Right renal cortex interstitium (tissue), 3 donors: ENCODE measurements around the gene RAI1. TPM values are rescaled to one million over a fixed set of nuclear protein-coding genes. Genes with fewer than 3 reads are reported as not detected.
"Not testable (repeated sequence)": the region's sequence is repeated elsewhere in the genome, so short reads cannot be mapped to it uniquely, and the experiment has no call there.

Experiments used
- DNase-seq, 3 donors: peaks; one replicate each; pipeline ENCODE4 v3.0.0-alpha.2; 2013; ENCODE audit warnings: low read depth in 3 of 3, low spot score in 2 of 3
- polyA plus RNA-seq, 3 donors: library from polyadenylated mRNA; unstranded; fragments of 120-200 nt; gene quantifications; one replicate each; pipeline ENCODE4 v1.2.1, GENCODE V29; 2013; ENCODE audit not compliant: insufficient read length in 3 of 3

RAI1 gene
- polyA plus RNA-seq, 3 donors, result 17.2 to 18.8 (median 18.7) TPM

DNA sequence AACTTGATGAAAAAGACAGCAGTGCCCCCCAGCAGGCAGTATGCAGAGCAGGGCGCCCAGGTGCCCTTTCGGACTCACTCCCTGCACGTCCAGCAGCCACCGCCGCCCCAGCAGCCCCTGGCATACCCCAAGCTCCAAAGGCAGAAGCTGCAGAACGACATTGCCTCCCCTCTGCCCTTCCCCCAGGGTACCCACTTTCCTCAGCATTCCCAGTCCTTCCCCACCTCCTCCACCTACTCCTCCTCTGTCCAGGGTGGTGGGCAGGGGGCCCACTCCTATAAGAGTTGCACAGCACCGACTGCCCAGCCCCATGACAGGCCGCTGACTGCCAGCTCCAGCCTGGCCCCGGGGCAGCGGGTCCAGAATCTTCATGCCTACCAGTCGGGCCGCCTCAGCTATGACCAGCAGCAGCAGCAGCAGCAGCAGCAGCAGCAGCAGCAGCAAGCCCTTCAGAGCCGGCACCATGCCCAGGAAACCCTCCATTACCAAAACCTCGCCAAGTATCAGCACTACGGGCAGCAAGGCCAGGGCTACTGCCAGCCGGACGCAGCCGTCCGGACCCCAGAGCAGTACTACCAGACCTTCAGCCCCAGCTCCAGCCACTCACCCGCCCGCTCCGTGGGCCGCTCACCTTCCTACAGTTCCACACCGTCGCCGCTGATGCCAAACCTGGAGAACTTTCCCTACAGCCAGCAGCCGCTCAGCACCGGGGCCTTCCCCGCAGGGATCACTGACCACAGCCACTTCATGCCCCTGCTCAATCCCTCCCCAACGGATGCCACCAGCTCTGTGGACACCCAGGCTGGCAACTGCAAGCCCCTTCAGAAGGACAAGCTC, 112.3 kb downstream of the RAI1 start:
- no peak for DNase-seq

DNA sequence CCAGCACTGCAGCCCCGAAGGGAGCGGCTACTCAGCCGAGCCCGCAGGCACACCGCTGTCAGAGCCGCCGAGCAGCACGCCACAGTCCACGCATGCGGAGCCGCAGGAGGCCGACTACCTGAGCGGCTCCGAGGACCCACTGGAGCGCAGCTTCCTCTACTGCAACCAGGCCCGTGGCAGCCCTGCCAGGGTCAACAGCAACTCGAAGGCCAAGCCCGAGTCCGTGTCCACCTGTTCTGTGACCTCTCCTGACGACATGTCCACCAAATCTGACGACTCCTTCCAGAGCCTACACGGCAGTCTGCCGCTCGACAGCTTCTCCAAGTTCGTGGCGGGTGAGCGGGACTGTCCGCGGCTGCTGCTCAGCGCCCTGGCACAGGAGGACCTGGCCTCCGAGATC, 113.1 kb downstream of the RAI1 start:
- DNase-seq, result no peak

GRCh38 chr17:17795296-17795695, 114.0 kb downstream of the RAI1 start:
- no peak for DNase-seq

- no peak for DNase-seq
Measured at GRCh38 chr17:17795946-17796786, 114.9 kb downstream of the RAI1 start.

GRCh38 chr17:17796787-17797061, 115.5 kb downstream of the RAI1 start:
- no peak for DNase-seq

DNA sequence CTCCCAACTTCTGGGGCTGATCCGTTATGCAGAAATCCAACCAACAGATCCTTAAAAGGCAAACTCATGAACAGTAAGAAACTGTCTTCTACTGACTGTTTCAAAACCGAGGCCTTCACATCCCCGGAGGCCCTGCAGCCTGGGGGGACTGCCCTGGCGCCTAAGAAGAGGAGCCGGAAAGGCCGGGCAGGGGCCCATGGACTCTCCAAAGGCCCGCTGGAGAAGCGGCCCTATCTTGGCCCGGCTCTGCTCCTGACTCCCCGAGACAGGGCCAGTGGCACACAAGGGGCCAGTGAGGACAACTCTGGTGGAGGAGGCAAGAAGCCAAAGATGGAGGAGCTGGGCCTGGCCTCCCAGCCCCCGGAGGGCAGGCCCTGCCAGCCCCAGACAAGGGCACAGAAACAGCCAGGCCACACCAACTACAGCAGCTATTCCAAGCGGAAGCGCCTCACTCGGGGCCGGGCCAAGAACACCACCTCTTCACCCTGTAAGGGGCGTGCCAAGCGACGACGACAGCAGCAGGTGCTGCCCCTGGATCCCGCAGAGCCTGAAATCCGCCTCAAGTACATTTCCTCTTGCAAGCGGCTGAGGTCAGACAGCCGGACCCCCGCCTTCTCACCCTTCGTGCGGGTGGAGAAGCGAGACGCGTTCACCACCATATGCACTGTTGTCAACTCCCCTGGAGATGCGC, 116.0 kb downstream of the RAI1 start:
- DNase-seq, result no peak

DNA sequence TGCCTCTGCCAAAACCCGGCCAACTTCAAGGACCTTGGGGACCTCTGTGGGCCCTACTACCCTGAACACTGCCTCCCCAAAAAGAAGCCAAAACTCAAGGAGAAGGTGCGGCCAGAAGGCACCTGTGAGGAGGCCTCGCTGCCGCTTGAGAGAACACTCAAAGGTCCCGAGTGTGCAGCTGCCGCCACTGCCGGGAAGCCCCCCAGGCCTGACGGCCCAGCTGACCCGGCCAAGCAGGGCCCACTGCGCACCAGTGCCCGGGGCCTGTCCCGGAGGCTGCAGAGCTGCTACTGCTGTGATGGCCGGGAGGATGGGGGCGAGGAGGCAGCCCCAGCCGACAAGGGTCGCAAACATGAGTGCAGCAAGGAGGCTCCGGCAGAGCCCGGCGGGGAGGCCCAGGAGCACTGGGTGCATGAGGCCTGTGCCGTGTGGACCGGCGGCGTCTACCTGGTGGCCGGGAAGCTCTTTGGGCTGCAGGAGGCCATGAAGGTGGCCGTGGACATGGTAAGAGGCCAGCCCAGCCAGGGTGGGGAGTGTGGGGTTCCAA, 116.8 kb downstream of the RAI1 start:
- no peak for DNase-seq

DNA sequence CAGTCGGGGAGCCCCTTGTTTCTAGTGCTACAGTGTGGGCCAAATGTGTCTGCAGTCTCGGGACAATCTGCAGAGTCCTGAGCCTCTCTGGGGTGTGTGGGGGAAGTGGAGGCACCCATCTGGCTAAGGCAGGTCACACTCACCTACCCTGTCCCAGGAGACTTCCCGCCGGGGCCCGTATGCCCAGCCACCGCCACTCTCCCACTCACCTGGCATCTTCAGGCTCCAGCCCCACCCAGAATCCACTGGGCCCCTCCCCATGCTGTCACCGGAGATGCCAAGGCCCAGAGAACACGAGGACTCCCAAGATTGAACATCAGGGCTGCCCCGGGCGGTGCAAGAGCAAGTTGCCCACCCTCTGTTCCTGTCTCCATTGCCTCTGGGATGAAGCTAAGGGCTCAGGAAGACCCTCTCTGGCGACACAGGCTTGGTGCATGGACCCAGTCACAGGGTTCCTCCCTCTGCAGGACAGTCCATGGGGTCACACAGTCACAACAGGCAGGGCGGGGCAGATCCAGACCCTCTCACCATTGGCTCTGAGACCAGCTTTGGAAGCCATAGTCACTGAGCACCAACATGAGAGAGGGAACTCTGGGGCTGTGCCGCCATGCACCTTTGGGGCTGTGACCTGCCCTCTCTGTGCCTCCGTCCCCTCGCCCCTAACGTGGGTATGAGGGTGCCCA, 117.5 kb downstream of the RAI1 start:
- no peak for DNase-seq

DNA sequence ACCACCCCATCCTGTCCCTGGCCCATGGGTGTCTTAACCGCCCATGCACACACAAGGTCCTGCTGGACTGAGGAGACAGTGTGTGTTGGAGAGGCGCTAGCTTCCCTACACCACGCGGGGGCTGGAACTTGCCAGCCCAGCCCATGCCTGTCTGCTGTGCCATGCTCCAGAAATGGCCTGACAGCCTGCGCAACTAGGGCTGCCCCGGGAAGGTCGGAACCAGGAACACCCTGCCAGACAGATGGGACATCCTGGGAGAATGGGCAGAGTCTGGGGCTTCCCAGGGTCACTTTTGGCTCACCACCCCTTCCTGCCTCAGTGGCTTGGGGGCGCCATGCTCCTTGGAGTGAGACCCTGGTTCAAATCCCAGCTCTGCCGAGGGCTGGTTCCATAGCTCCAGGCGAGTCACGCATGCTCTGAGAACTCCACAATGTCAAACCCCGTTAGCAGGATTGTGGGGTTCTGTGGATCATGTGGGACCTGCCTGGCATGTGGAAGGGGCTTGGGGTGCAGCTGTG, 119.3 kb downstream of the RAI1 start:
- no peak for DNase-seq

GRCh38 chr17:17801800-17802481, 120.7 kb downstream of the RAI1 start:
- DNase-seq, result no peak

- DNase-seq, result no peak
Measured at GRCh38 chr17:17804007-17804406, 122.7 kb downstream of the RAI1 start.

GRCh38 chr17:17805575-17805974, 124.3 kb downstream of the RAI1 start:
- DNase-seq, result no peak

- no peak for DNase-seq
Measured at GRCh38 chr17:17806035-17806434, 124.8 kb downstream of the RAI1 start.

DNA sequence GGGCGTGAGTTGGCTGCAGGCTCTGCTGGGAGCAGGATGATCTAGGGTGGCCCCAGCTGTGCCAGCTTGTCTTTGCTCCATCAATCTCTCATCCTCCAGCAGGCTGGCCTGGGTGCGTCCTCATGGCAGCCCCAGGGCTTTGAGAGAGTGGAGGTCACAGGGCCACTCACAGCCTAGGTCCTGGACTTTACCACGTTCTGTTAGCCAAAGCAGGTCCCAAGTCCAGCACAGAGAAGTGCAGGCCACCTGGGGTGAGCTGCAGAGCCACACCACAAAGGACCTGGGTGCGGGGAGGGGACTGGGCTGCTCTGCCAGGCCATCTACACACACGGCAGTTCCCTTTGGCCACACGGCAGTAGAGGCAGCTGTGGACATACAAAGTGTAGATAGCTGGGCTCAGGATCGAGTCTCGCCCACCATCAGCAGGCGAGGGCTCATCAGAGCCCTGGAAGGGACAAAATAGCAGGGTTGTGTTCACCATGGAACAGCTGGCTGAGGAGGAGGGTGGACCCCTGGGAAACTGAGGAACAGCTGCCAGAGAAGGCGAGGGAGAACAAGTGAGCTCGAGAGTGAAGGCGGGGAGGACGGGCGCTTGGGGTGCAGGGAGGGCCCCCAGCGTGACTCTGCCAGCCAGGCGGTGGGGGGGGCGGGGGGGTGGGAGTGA, 125.5 kb downstream of the RAI1 start:
- DNase-seq, result no peak

GRCh38 chr17:17807440-17807839, 126.2 kb downstream of the RAI1 start:
- DNase-seq, result no peak

- DNase-seq, result not testable (repeated sequence)
Measured at GRCh38 chr17:17808200-17808599, 126.9 kb downstream of the RAI1 start.

- DNase-seq, result no peak
Measured at GRCh38 chr17:17808706-17809432, 127.6 kb downstream of the RAI1 start.

DNA sequence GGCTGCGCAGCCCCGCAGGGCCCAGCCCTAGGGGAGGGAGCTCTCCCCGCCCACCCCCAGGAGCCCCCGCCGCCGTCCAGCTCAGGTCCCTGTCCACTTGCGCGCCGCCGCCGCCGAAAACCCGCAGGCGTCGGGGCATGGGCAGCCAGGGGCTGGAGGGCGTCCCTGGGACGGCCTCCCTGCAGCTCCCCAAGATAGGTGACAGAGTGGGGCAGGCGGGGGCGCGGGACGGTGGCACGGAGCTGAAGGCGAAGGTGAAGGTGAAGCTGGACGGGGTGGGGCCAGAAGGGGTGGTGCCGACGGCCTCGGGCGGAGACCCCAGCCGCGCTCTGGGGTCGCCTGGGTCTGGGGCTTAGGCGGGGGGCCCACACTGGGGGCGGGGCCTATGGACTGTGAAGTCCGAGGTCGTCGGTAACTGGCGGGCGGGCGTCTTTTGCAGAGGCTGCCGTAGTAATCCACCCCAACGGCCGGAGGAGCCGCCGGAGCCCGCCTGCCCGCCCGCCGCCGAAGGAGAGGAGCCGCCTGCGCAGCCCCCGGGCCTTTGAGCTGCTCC, 128.3 kb downstream of the RAI1 start:
- no peak for DNase-seq
